ENCODE results near the gene RBM10. TPM values are rescaled to one million over a fixed set of nuclear protein-coding genes. Genes with fewer than 3 reads are reported as not detected.
A peak's percentile ranks its signal among the peaks of the same experiment; 100 is the strongest.

The RBM10 gene
- total and polyA plus RNA-seq, 2 of the 13 experiments (the other 11 are each of a cell fraction or from before 2014, with no cell fraction given), result 15.9 to 43.1 TPM

- TF ChIP-seq TIGD3 (CRISPR knock-in tag; IDR thresholded peaks at IDR 0.05; ENCODE audit: borderline replicate concordance) (no peak), RBM39 (IDR thresholded peaks at IDR 0.05; ENCODE audit: low read depth, low read length, poor library complexity, severe bottlenecking) (no peak), IRX3 (CRISPR knock-in tag; IDR thresholded peaks at IDR 0.05; ENCODE audit: borderline replicate concordance, low read depth) (no peak), RBFOX2 (IDR thresholded peaks at IDR 0.05; ENCODE audit: low read depth, low read length) (peak; percentile 72), TRIM24 (CRISPR knock-in tag; IDR thresholded peaks at IDR 0.05) (no peak), POLR2A (IDR thresholded peaks at IDR 0.05; ENCODE audit: insufficient read depth in 1 of 2, low read depth in 2 of 2, low read length in 2 of 2) (peak; percentile 63 to 88), TOPORS (CRISPR knock-in tag; IDR thresholded peaks at IDR 0.05) (no peak), ZSCAN21 (CRISPR knock-in tag; IDR thresholded peaks at IDR 0.05; ENCODE audit: borderline replicate concordance) (peak; percentile 59; the same call in 1 of the 2 replicates), ZNF12 (CRISPR knock-in tag; IDR thresholded peaks at IDR 0.05) (no peak), ZGPAT (CRISPR knock-in tag; IDR thresholded peaks at IDR 0.05) (0 out of 2 replicates have a peak, but pooled peaks have one; percentile 28), RFXANK (CRISPR knock-in tag; IDR thresholded peaks at IDR 0.05) (no peak), CEBPG (CRISPR knock-in tag; IDR thresholded peaks at IDR 0.05) (peak; percentile 65), FOXO1 (CRISPR knock-in tag; IDR thresholded peaks at IDR 0.05) (no peak), DZIP1 (CRISPR knock-in tag; IDR thresholded peaks at IDR 0.05) (no peak), HOXA3 (CRISPR knock-in tag; IDR thresholded peaks at IDR 0.05) (0 out of 2 replicates have a peak, but pooled peaks have one; percentile 55), GPN1 (CRISPR knock-in tag; IDR thresholded peaks at IDR 0.05; ENCODE audit: borderline replicate concordance) (no peak), MTERF4 (CRISPR knock-in tag; IDR thresholded peaks at IDR 0.05) (0 out of 2 replicates have a peak, but pooled peaks have one; percentile 28), ZNF414 (CRISPR knock-in tag; IDR thresholded peaks at IDR 0.05) (peak; percentile 38; the same call in 1 of the 2 replicates), HOXA9 (CRISPR knock-in tag; IDR thresholded peaks at IDR 0.05; ENCODE audit: borderline replicate concordance) (no peak), TAF1 (CRISPR knock-in tag; IDR thresholded peaks at IDR 0.05) (peak; percentile 71), ZBTB7B (CRISPR knock-in tag; IDR thresholded peaks at IDR 0.05) (no peak), STAG1 (CRISPR knock-in tag; IDR thresholded peaks at IDR 0.05) (no peak), NPAS2 (CRISPR knock-in tag; IDR thresholded peaks at IDR 0.05; ENCODE audit: borderline replicate concordance) (no peak), SRSF1 (optimal IDR thresholded peaks at IDR 0.05; ENCODE audit: low read depth, low read length) (peak; percentile 22)
These were observed at the start of gene RBM10, which contains the start of gene NDUFB11 (continued) for GRCh38 chrX:47144626-47145394.

All from HepG2 (cell line).